HG02571 (cell line): ENCODE results near the gene SLC25A1.
"Not testable (repeated sequence)": the region's sequence is repeated elsewhere in the genome, so short reads cannot be mapped to it uniquely, and the experiment has no call there.

Source experiments
- ATAC-seq: cut with Tn5 transposase; IDR thresholded peaks from one replicate; pipeline ENCODE4 v1.9.1; 2021; ENCODE audit warnings: mild to moderate bottlenecking, moderate library complexity; ENCODE audit not compliant: unreplicated experiment

Gene SLC25A1

DNA sequence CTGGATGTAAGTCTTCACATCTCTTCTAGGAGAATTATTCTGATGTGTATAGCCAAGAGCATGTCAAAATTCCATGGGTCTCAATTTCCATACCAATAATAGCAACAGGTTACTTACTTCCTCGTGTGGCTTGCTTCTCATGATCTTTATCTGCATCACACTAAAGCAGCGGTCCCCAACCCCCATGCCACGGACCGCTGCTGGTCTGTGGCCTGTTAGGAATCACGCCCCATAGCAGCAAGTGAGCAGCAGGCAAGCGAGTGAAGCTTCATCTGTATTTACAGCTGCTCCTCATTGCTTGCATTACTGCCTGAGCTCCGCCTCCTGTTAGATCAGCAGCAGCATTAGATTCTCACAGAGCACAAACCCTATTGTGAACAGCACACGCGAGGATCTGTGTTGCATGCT is 28.9 kb upstream of the SLC25A1 start:
- ATAC-seq = no peak

GRCh38 chr22:19206287-19206686 is 27.8 kb upstream of the SLC25A1 start:
- ATAC-seq = no peak

GRCh38 chr22:19204640-19205039 is 26.1 kb upstream of the SLC25A1 start:
- no peak for ATAC-seq

- ATAC-seq = no peak
Observed at GRCh38 chr22:19203834-19204233, 25.3 kb upstream of the SLC25A1 start.

DNA sequence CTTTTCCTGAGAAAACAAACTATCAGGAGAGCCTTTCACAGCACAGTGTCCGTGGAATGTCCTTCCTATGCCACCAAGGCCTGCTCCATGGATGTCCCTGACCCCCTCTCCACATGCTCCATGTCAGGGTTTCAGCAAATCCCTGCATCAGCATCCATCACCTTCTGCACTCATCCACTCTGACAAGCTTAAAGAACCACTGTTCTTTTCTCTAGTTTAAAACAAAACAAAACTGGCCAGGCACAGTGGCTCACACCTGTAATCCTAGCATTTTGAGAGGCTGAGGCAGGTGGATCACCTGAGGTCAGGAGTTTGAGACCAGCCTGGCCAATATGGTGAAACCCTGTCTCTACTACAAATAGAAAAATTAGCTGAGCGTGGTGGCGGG is 24.3 kb upstream of the SLC25A1 start:
- ATAC-seq = not testable (repeated sequence)

DNA sequence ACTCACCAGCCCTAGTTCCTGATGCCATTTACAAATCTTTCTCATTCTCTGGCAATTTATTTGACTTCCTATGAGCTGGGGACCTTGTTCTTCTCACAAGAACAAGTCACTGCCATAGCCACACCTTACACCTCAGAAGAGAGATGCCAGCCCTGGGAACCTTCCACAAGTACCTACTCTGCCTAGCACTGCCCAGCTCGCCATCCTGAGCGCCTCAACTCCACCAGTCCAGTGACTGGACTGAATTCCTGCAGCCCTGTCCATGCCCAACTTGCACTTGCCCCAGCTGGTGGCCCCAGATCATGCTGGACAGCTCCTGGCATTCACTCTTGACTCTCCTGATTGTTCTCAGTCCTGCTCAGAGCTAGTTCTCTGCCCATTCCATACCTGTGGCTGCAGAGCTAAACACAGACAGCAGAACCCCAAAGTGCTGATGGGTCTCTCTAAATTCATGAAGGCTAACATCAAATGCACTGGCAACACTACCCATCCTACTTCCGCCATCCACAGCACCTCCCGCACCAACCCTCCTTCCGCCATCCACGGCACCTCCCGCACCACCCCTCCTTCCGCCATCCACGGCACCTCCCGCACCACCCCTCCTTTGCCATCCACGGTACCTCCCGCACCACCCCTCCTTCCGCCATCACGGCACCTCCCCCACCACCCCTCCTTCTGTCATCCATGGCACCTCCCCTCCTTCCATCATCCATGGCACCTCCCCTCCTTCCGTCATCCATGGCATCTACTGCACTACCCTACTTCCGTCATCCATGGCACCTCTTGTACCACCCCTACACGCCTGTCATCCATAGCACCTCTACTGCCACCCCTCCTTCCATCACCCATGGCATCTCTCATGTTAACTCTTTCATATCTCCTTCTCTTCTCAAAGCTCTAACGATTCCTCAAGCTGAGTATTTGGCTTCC is 23.6 kb upstream of the SLC25A1 start:
- no peak for ATAC-seq

- ATAC-seq = no peak
Observed at GRCh38 chr22:19201130-19201868, 22.8 kb upstream of the SLC25A1 start.

DNA sequence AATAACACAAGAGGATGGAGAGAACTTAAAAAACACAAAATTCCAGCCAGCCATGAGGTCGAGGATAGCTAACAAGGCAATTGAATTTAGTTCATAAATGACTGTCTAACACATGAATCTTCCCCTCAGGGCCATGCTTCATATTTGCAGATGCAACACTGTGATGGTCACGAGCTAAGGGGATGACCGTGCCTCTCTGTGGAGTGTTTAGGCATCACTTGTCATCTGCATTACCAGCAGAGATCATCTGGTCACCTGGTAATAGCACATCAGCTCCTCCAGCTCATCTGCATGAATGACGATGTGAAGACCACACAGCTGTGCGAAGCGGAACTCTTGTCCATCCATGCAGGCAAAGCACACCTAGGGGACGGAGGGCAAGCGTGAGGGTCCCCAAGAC is 20.9 kb upstream of the SLC25A1 start:
- no peak for ATAC-seq

- no peak for ATAC-seq
Observed at GRCh38 chr22:19197997-19198865, 19.7 kb upstream of the SLC25A1 start.

- no peak for ATAC-seq
Observed at GRCh38 chr22:19196841-19197612, 18.5 kb upstream of the SLC25A1 start.

- no peak for ATAC-seq
Observed at GRCh38 chr22:19195796-19196731, 17.5 kb upstream of the SLC25A1 start.

DNA sequence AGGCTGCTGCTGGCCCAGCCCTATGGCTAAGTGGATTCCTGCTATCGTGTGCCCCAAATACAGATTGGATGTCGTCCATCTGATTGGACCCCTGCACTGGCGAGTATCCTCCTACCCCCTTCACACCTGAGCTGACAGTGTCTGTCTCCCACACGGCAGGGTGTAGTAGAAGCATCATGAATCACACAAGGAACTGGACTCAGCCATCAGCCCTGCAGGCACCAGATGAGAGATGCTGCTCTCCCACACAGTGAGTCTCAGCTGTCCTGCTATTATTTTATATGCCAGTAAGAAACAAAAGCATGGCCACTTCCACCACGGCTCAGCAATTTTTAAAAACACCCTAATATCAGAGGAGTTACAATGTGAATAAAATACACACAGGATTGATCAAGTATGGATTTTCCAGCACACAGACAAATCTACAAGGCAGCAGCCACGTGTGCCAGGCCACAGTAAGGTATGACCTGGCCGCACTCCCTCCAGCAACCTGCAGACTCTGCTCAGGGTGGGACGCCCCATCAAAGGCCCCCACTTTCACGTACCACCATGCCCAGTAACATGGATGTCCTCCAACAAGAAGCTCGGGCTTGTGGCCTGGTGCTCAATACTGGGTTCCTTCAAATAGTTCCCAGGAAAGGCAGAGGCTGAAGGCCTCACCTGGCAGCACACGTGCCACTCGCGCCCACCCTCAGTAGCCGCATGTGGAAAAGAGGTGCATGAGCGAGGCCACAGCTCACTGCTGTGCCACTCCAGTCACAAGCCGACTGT is 16.4 kb upstream of the SLC25A1 start:
- no peak for ATAC-seq

DNA sequence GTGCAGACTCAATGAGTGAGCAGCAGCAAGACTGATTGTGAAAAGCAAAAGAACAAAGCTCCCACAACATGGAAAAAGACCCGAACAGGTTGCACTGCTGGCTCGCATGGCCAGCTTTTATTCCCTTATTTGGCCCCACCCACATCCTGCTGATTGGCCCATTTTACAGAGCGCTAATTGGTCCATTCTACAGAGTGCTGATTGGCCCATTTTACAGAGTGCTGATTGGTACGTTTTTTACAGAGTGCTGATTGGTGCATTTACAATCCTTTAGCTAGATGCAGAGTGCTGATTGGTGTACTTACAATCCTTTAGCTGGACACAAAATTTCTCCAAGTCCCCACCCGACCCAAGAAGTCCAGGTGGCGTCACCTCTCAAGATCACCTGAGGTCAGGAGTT is 15.3 kb upstream of the SLC25A1 start:
- ATAC-seq = no peak

DNA sequence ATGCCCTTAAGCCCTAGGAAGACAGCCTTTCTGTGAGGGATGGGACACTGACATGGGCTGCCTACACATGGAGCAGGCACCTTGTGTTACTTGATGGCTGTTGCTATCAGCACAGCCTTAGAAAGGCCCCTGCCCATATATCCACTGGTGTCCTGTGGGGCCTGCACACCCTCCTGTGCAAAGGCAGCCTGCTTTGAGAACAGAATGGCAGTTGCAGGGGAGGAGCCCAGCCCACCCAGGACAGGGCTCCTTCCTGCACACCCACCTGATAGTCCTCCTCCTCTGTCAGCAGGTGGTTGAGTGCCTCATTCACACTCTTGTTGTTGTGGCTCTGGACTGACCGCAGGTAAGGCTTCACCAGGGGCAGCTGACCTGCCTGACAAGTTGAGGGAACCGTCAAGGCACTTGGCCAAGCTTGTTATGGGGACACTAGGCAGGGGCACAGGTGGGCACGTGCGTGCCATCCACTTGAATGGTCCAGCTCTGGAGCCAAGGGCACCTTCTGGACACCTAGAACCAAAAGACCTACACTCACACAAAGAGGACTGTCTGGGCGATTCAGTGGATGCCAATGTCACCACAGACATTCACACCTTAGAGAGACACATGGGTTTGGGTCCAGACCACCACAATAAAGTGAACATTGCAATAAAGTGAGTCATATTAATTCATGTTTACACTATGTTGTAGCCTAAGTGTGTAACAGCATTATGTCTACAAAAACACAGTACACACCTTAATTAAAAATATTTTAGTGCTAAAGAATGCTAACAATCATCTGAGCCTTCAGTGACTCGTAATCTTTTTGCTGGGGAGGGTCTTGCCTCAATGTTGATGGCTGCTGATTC is 9.4 kb upstream of the SLC25A1 start:
- no peak for ATAC-seq

GRCh38 chr22:19184276-19184997 is 5.9 kb upstream of the SLC25A1 start:
- no peak for ATAC-seq

DNA sequence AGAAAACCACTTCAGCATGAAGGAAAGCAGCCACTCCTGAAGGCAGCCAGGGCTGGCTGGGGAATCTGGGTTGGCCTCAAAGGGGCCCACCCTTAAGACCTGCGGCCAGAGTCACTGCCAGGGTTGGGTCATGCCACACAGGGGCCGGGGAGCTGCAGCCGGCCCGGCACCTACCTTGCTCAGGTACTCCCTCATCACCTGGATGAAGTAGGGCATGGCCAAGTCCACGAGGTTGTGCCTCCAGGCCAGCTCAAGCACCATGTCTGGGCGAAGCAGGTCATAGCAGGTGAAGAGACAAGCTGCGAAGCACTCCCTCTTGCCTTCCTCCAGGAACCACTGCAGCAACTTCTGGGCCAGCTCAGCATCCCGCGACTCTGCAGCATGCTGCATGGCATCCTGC is 4.7 kb upstream of the SLC25A1 start:
- no peak for ATAC-seq
